Uterus (tissue), 2 donors: ENCODE data around the gene EIPR1.

ENCODE experiments used
- POLR2A ChIP-seq, 2 donors: fragments of 450-650 bp; IDR thresholded peaks; one replicate each; pipeline ENCODE4 v1.6.1; 2016; ENCODE audit warnings: antibody characterized with exemption in 2 of 2, mild to moderate bottlenecking in 1 of 2, moderate library complexity in 1 of 2
- TF ChIP-seq, protein P1 (sequence below), 4 experiments: fragments of 200-600 bp in 2 of 4; fragments of 450-650 bp in 2 of 4; sonication (generic) in 2 of 4; IDR thresholded peaks; one replicate each; pipeline ENCODE4 v1.5.1; 2016 to 2019; ENCODE audit warnings: antibody characterized with exemption in 4 of 4, mild to moderate bottlenecking in 2 of 4, moderate library complexity in 1 of 4

DNA sequence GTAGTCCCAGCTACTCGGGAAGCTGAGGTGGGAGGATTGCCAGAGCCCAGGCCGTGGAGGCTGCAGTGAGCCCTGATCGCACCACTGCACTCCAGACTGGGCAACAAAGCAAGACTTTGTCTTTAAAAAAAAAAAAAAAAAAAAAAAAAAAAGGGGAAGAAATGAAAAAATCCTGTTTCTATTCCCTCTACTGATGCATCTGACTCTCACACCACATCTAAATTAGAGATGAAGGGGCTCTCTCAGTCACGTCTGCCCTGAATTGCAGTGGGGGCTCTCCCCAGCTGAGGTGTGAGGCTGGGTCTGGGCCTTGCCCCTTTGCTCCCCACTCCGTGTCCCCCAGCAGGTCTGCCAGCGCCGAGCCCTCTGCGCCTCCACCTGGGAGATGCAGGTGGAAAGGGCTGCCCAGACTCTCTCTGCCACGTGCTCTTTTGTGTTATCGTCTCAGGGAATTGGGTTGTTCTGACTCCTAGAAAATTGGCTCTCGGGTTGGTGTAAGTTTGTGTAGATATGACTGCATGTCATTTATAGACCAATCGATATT lies 32.1 kb upstream of the EIPR1 start:
- TF ChIP-seq, protein P1, sequence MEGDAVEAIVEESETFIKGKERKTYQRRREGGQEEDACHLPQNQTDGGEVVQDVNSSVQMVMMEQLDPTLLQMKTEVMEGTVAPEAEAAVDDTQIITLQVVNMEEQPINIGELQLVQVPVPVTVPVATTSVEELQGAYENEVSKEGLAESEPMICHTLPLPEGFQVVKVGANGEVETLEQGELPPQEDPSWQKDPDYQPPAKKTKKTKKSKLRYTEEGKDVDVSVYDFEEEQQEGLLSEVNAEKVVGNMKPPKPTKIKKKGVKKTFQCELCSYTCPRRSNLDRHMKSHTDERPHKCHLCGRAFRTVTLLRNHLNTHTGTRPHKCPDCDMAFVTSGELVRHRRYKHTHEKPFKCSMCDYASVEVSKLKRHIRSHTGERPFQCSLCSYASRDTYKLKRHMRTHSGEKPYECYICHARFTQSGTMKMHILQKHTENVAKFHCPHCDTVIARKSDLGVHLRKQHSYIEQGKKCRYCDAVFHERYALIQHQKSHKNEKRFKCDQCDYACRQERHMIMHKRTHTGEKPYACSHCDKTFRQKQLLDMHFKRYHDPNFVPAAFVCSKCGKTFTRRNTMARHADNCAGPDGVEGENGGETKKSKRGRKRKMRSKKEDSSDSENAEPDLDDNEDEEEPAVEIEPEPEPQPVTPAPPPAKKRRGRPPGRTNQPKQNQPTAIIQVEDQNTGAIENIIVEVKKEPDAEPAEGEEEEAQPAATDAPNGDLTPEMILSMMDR (IDR thresholded peaks at IDR 0.05): no peak
- TF ChIP-seq POLR2A (IDR thresholded peaks at IDR 0.05): no peak
